ENCODE results near the gene WDR83. TPM values are rescaled to one million over a fixed set of nuclear protein-coding genes. Genes with fewer than 3 reads are reported as not detected.
"Not testable (repeated sequence)": the region's sequence is repeated elsewhere in the genome, so short reads cannot be mapped to it uniquely, and the experiment has no call there.

Gene WDR83
- total and polyA plus RNA-seq, 2 of the 4 experiments (the other 2 are of a cell fraction) = 5.9 to 8.9 TPM

- H3K14ac ChIP-seq (replicated peaks; ENCODE audit: low read depth, low read length); H3K9me3 ChIP-seq (ENCODE audit: control insufficient read depth, insufficient read depth, low read length); CTCF ChIA-PET; H4K91ac ChIP-seq (ENCODE audit: insufficient read depth, low read depth, low read length); H3K4me2 ChIP-seq (ENCODE audit: low read depth, low read length); H2BK5ac ChIP-seq (ENCODE audit: low read depth, low read length, poor library complexity, severe bottlenecking); H3K9ac ChIP-seq (ENCODE audit: low read depth, low read length); in situ Hi-C loops (cut with MboI; ENCODE audit: low sequenced_read_pairs); H2AFZ ChIP-seq (replicated peaks; ENCODE audit: low read length, poor library complexity); DNase-seq; H2BK15ac ChIP-seq (ENCODE audit: low read depth, low read length); H2AK5ac ChIP-seq (ENCODE audit: low read depth, low read length); intact Hi-C loops (cut with micrococcal nuclease); H3K4ac ChIP-seq (ENCODE audit: low read depth, low read length); H3K4me1 ChIP-seq (ENCODE audit: control insufficient read depth, insufficient read depth, low read length); H3K4me3 ChIP-seq (ENCODE audit: insufficient read depth, low read depth, low read length); H3K56ac ChIP-seq (ENCODE audit: extremely low read depth, insufficient read depth, low read length); ATAC-seq (ENCODE audit: low read depth); H3K27me3 ChIP-seq (ENCODE audit: control insufficient read depth, insufficient read depth, low read length); H2BK120ac ChIP-seq (ENCODE audit: low read depth, low read length); H2AK9ac ChIP-seq (replicated peaks; ENCODE audit: low read depth, low read length, poor library complexity); POLR2A ChIA-PET (ENCODE audit: unreplicated experiment); H4K5ac ChIP-seq (ENCODE audit: low read depth, low read length); BruUV-seq (replicated peaks); H3K9me1 ChIP-seq (ENCODE audit: insufficient read depth, low read length); H4K8ac ChIP-seq (ENCODE audit: low read depth in 2 of 2, low read length in 2 of 2); H3K18ac ChIP-seq (ENCODE audit: low read depth, low read length); H3K23ac ChIP-seq (ENCODE audit: low read depth, low read length); dilution Hi-C loops (cut with HindIII; ENCODE audit: low sequenced_read_pairs, unreplicated experiment); H3K27ac ChIP-seq (ENCODE audit: insufficient read depth, low read length); H2BK20ac ChIP-seq (ENCODE audit: low read depth, low read length): not testable (repeated sequence)
- Histone ChIP-seq H3K36me3 (ENCODE audit: control insufficient read depth, insufficient read depth, low read length) (peaks cover 66% of the 10 kb centered on the region), H3K79me1 (ENCODE audit: low read depth in 1 of 2, low read length in 2 of 2) (peaks cover 25 to 47% of the 10 kb centered on the region in 2 experiments), H4K20me1 (ENCODE audit: insufficient read depth, low read length) (peaks cover 13% of the 10 kb centered on the region)
- WGBS, 2 experiments (ENCODE audit: extremely low coverage in 2 of 2, insufficient read length in 1 of 2) = no CpG with 5 or more reads among the region's 14 CpGs
Observed at GRCh38 chr19:12712077-12712476, 45.5 kb downstream of the WDR83 start.

GRCh38 chr19:12713304-12713703 is 46.7 kb downstream of the WDR83 start:
- peaks cover 13% of the 10 kb centered on the region for H4K20me1 ChIP-seq (ENCODE audit: insufficient read depth, low read length)
- H3K14ac ChIP-seq (replicated peaks; ENCODE audit: low read depth, low read length); ATAC-seq (ENCODE audit: low read depth); CTCF ChIA-PET; H4K91ac ChIP-seq (ENCODE audit: insufficient read depth, low read depth, low read length); H3K9me1 ChIP-seq (ENCODE audit: insufficient read depth, low read length); dilution Hi-C loops (cut with HindIII; ENCODE audit: low sequenced_read_pairs, unreplicated experiment); H2AK5ac ChIP-seq (ENCODE audit: low read depth, low read length); H2BK120ac ChIP-seq (ENCODE audit: low read depth, low read length); H3K4me3 ChIP-seq (ENCODE audit: insufficient read depth, low read depth, low read length); BruUV-seq (replicated peaks); H3K4ac ChIP-seq (ENCODE audit: low read depth, low read length); H3K56ac ChIP-seq (ENCODE audit: extremely low read depth, insufficient read depth, low read length); H3K9me3 ChIP-seq (ENCODE audit: control insufficient read depth, insufficient read depth, low read length); H2BK5ac ChIP-seq (ENCODE audit: low read depth, low read length, poor library complexity, severe bottlenecking); H3K23ac ChIP-seq (ENCODE audit: low read depth, low read length); H3K27me3 ChIP-seq (ENCODE audit: control insufficient read depth, insufficient read depth, low read length); in situ Hi-C loops (cut with MboI; ENCODE audit: low sequenced_read_pairs); H2AFZ ChIP-seq (replicated peaks; ENCODE audit: low read length, poor library complexity); H3K4me2 ChIP-seq (ENCODE audit: low read depth, low read length); DNase-seq; intact Hi-C loops (cut with micrococcal nuclease); H3K18ac ChIP-seq (ENCODE audit: low read depth, low read length); H3K27ac ChIP-seq (ENCODE audit: insufficient read depth, low read length); H2AK9ac ChIP-seq (replicated peaks; ENCODE audit: low read depth, low read length, poor library complexity); H2BK15ac ChIP-seq (ENCODE audit: low read depth, low read length); H2BK20ac ChIP-seq (ENCODE audit: low read depth, low read length); H3K9ac ChIP-seq (ENCODE audit: low read depth, low read length); H4K5ac ChIP-seq (ENCODE audit: low read depth, low read length); H3K4me1 ChIP-seq (ENCODE audit: control insufficient read depth, insufficient read depth, low read length); H4K8ac ChIP-seq (ENCODE audit: low read depth in 2 of 2, low read length in 2 of 2): not testable (repeated sequence)
- peaks cover 64% of the 10 kb centered on the region for H3K36me3 ChIP-seq (ENCODE audit: control insufficient read depth, insufficient read depth, low read length)
- POLR2A ChIA-PET (ENCODE audit: unreplicated experiment) = interaction anchor here (0.5 kb wide), 1 partner anchor 31 kb away, joined by 4 read pairs; no protein-coding TSS in a partner anchor
- no CpG with 5 or more reads among the region's 9 CpGs for WGBS, 2 experiments (ENCODE audit: extremely low coverage in 2 of 2, insufficient read length in 1 of 2)
- H3K79me1 ChIP-seq (ENCODE audit: low read depth in 1 of 2, low read length in 2 of 2) = peaks cover 25 to 53% of the 10 kb centered on the region in 2 experiments
